BJ (cell line): ENCODE measurements around the gene BRIX1. TPM values are rescaled to one million over a fixed set of nuclear protein-coding genes. Genes with fewer than 3 reads are reported as not detected.

Source experiments
- CTCF ChIA-PET: fragments of 350-600 bp; formaldehyde crosslinking; extraction: SDS; loops from one replicate; lab custom pipeline; 2021; ENCODE audit warnings: antibody characterized with exemption, inconsistent platforms; lab: Yijun Ruan, JAX
- POLR2A ChIA-PET: fragments of 300-600 bp; sonication (Branson Sonifier 250); formaldehyde crosslinking; extraction: SDS; loops from one replicate; lab custom pipeline; 2021; ENCODE audit warnings: antibody characterized with exemption; lab: Charles Lee
- DNase-seq: peaks from one replicate; pipeline ENCODE4 v3.0.0-alpha.2; 2011; ENCODE audit warnings: low read depth
- H3K27me3 ChIP-seq: 2 replicates; pipeline ENCODE4 v1.6.0; 2011; ENCODE audit warnings: low read length; ENCODE audit not compliant: control insufficient read depth, insufficient read depth
- H3K36me3 ChIP-seq: 2 replicates; pipeline ENCODE4 v1.5.1; 2011; ENCODE audit warnings: low read length; ENCODE audit not compliant: control insufficient read depth, insufficient read depth
- H3K4me3 ChIP-seq: 2 replicates; pipeline ENCODE4 v1.5.1; 2011; ENCODE audit warnings: low read depth, mild to moderate bottlenecking, control low read depth, low read length
- polyA plus RNA-seq: library from polyadenylated mRNA; depleted of rRNA; stranded (reverse); fragments of >200 nt; gene quantifications from 2 replicates; pipeline ENCODE4 v1.2.3, GENCODE V29; 2011
- TF ChIP-seq, protein P1 (sequence below): IDR thresholded peaks from 2 replicates; pipeline ENCODE4 v1.5.1; 2011; ENCODE audit warnings: low read depth, mild to moderate bottlenecking, control low read depth, inconsistent platforms, low read length, moderate library complexity; ENCODE audit not compliant: insufficient read depth

Gene BRIX1
- polyA plus RNA-seq, 1 experiment: 11.4 TPM

DNA sequence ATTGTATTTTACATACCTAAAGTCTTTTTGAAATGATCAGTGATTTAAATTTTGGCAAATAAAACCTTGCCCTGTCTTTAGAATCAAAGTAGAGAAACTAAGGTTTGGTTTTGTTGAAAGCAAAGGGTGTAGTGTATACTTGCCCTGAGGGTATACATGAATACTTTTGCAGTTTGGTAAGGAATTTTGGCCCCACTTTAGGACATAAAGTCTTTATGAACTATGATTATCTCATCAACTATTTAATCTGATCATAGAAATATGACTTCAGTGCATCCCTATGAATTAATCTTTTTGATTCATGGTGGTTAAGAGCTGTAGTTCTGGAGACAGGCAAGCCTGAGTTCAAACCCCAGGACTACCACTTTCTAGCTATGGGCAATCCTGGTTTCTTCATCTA lies 17.9 kb upstream of the BRIX1 start:
- no peak for DNase-seq
- TF ChIP-seq, protein P1, sequence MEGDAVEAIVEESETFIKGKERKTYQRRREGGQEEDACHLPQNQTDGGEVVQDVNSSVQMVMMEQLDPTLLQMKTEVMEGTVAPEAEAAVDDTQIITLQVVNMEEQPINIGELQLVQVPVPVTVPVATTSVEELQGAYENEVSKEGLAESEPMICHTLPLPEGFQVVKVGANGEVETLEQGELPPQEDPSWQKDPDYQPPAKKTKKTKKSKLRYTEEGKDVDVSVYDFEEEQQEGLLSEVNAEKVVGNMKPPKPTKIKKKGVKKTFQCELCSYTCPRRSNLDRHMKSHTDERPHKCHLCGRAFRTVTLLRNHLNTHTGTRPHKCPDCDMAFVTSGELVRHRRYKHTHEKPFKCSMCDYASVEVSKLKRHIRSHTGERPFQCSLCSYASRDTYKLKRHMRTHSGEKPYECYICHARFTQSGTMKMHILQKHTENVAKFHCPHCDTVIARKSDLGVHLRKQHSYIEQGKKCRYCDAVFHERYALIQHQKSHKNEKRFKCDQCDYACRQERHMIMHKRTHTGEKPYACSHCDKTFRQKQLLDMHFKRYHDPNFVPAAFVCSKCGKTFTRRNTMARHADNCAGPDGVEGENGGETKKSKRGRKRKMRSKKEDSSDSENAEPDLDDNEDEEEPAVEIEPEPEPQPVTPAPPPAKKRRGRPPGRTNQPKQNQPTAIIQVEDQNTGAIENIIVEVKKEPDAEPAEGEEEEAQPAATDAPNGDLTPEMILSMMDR: no peak
- H3K27me3 ChIP-seq: no peaks in the 10 kb centered on the region
- H3K4me3 ChIP-seq: no peak overlapping the region
- peaks cover 2% of the 10 kb centered on the region; the same call in 1 of the 2 replicates for H3K36me3 ChIP-seq
- POLR2A ChIA-PET: interaction anchor here (0.7 kb wide), 1 partner anchor 233 kb away, joined by 3 read pairs; no protein-coding TSS in a partner anchor
- CTCF ChIA-PET: interaction anchor here (0.7 to 3.2 kb wide), 26 partner anchors 8 to 426 kb away, joined by 3 to 67 read pairs (median 4); no protein-coding TSS in a partner anchor

- POLR2A ChIA-PET: interaction anchor here (0.7 kb wide), 1 partner anchor 234 kb away, joined by 3 read pairs; no protein-coding TSS in a partner anchor
- no peak overlapping the region for H3K4me3 ChIP-seq
- peaks cover 2% of the 10 kb centered on the region; the same call in 1 of the 2 replicates for H3K36me3 ChIP-seq
- CTCF ChIA-PET: interaction anchor here (0.6 to 3.2 kb wide), 31 partner anchors 9 to 443 kb away, joined by 3 to 67 read pairs (median 4); no protein-coding TSS in a partner anchor
- TF ChIP-seq, protein P1: peak; percentile 87
- no peaks in the 10 kb centered on the region for H3K27me3 ChIP-seq
- DNase-seq: peak; percentile 7
Observed at GRCh38 chr5:34898258-34898895, 17.1 kb upstream of the BRIX1 start.

DNA sequence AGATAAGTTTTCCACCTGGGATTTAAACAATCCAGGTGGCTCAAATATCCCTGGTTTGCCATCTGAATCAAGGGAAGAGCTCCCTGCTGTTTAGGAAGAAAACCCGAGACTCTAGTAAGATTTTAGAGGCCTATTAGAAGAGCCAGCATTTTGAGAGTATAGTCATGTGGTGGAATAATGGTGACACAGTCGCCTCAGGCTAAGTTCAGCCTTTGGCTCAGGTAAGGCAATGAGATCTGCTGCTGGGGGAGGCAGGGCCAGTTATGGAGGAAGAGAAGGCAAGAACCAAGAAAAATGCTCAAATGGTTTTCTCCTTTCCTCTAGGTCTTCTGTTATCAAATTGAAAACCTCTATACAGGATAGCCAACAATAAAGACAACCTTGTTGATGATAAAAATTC lies 16.4 kb upstream of the BRIX1 start:
- ChIA-PET CTCF (interaction anchor here (0.7 to 3.2 kb wide), 22 partner anchors 11 to 428 kb away, joined by 3 to 67 read pairs (median 5); no protein-coding TSS in a partner anchor), POLR2A (no interaction called here)
- Histone ChIP-seq H3K36me3 (peaks cover 2% of the 10 kb centered on the region; the same call in 1 of the 2 replicates), H3K27me3 (no peaks in the 10 kb centered on the region), H3K4me3 (no peak overlapping the region)
- TF ChIP-seq, protein P1: no peak
- DNase-seq: no peak

DNA sequence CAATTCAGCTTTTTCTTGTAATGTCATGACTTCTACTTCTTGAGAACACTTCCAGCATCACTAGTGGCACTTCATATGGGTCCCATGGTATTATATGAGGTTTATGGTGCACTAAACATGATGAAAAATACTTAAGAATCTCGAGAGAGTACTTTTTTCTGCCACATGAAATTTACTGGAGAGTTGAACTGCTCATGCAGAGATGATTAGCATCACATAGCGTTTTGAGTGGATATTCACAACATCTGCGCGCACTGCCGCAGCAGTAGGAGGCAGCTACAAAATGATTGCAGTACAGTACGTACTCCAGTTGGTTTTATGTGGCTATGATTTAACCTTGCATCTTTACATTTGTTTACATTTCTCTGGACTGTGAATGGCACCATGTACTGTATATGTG lies 14.9 kb upstream of the BRIX1 start:
- TF ChIP-seq, protein P1: no peak
- no peak for DNase-seq
- peaks cover 2% of the 10 kb centered on the region; the same call in 1 of the 2 replicates for H3K36me3 ChIP-seq
- ChIA-PET POLR2A (no interaction called here), CTCF (interaction anchor here (3.2 to 4.2 kb wide), 2 partner anchors 415 to 426 kb away, joined by 26 to 67 read pairs; no protein-coding TSS in a partner anchor)
- no peak overlapping the region for H3K4me3 ChIP-seq
- no peaks in the 10 kb centered on the region for H3K27me3 ChIP-seq

DNA sequence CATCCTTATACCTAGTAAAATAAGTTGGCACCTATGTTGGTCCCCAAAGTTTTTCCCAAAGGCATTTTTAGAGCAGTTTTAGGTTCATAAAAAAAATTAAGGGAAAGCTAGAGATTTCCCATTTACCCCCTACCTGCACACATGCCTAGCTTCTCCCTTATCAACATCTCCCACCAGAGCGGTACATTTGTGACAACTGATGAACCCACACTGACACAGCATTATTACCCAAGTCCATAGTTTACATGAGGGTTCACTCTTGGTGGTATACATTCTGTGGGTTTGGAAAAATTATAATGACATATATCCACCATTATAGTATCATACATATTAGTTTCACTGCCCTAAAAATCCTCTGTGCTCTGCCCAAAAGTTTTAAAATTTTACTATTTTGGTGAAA lies 12.3 kb upstream of the BRIX1 start:
- DNase-seq: no peak
- ChIA-PET POLR2A (interaction anchor here (0.7 kb wide), 1 partner anchor 895 kb away, joined by 3 read pairs; the partner anchor contains the start of gene AMACR), CTCF (interaction anchor here (0.7 to 4.2 kb wide), 7 partner anchors 10 to 429 kb away, joined by 3 to 26 read pairs (median 5); no protein-coding TSS in a partner anchor)
- H3K36me3 ChIP-seq: peaks cover 3% of the 10 kb centered on the region; the same call in 1 of the 2 replicates
- TF ChIP-seq, protein P1: no peak
- H3K4me3 ChIP-seq: no peak overlapping the region
- H3K27me3 ChIP-seq: no peaks in the 10 kb centered on the region
